Smooth muscle cell (in vitro differentiated cells): ENCODE data around the gene ABCC11. TPM values are rescaled to one million over a fixed set of nuclear protein-coding genes. Genes with fewer than 3 reads are reported as not detected.

Source experiments
- DNase-seq: peaks from one replicate; lab custom pipeline; 2025; ENCODE audit not compliant: unreplicated experiment; lab: John Stamatoyannopoulos, UW
- H2AFZ ChIP-seq: fragments of 200-600 bp; sonication (generic); 2 replicates; pipeline ENCODE4 v1.6.0; 2016; ENCODE audit warnings: antibody characterized with exemption, low read depth, mild to moderate bottlenecking
- H3F3A ChIP-seq: fragments of 200-600 bp; sonication (generic); 2 replicates; pipeline ENCODE4 v1.6.0; 2017; ENCODE audit warnings: antibody characterized with exemption, low read depth
- H3K27ac ChIP-seq: fragments of 200-600 bp; sonication (generic); 2 replicates; pipeline ENCODE4 v1.5.1; 2016; ENCODE audit warnings: low read depth, mild to moderate bottlenecking
- H3K27me3 ChIP-seq: fragments of 200-600 bp; sonication (generic); 2 replicates; pipeline ENCODE4 v1.6.1; 2016; ENCODE audit warnings: low read depth, mild to moderate bottlenecking
- H3K36me3 ChIP-seq: fragments of 200-600 bp; sonication (generic); 2 replicates; pipeline ENCODE4 v1.5.1; 2016; ENCODE audit warnings: low read depth
- H3K4me1 ChIP-seq: fragments of 200-600 bp; sonication (generic); 2 replicates; pipeline ENCODE4 v1.5.1; 2016; ENCODE audit warnings: low read depth
- H3K4me2 ChIP-seq: fragments of 200-600 bp; sonication (generic); 2 replicates; pipeline ENCODE4 v1.6.0; 2016; ENCODE audit warnings: mild to moderate bottlenecking
- H3K4me3 ChIP-seq: fragments of 200-600 bp; sonication (generic); 2 replicates; pipeline ENCODE4 v1.5.1; 2016; ENCODE audit warnings: mild to moderate bottlenecking
- H3K79me2 ChIP-seq: fragments of 200-600 bp; sonication (generic); 2 replicates; pipeline ENCODE4 v1.6.0; 2016; ENCODE audit warnings: low read depth, mild to moderate bottlenecking
- H3K9ac ChIP-seq: fragments of 200-600 bp; sonication (generic); 2 replicates; pipeline ENCODE4 v1.6.0; 2016; ENCODE audit warnings: low read depth
- H3K9me3 ChIP-seq: fragments of 200-600 bp; sonication (generic); replicated peaks from 2 replicates; pipeline ENCODE4 v1.5.1; 2016; ENCODE audit warnings: low read depth
- H4K20me1 ChIP-seq: fragments of 200-600 bp; sonication (generic); 2 replicates; pipeline ENCODE4 v1.6.0; 2016; ENCODE audit warnings: low read depth
- CTCF ChIP-seq: fragments of 200-600 bp; sonication (generic); IDR thresholded peaks from 2 replicates; pipeline ENCODE4 v1.5.1; 2017; ENCODE audit warnings: borderline replicate concordance, mild to moderate bottlenecking, antibody characterized with exemption; ENCODE audit not compliant: insufficient read depth, poor library complexity, severe bottlenecking
- WGBS: methylation state at CpG from one replicate; pipeline ENCODE4 v1.1.7; 2016; ENCODE audit warnings: low lambda C conversion rate; 5-methylcytosine and 5-hydroxymethylcytosine counted together
- polyA plus RNA-seq: library from polyadenylated mRNA; unstranded; fragments of >200 nt; fragmentation: Nextera tagmentation; extraction: Ambion mirVana; gene quantifications from 2 replicates; pipeline ENCODE4 v1.2.1, GENCODE V29; 2016
- total RNA-seq: library from RNA; depleted of rRNA; stranded (reverse); fragments of >200 nt; gene quantifications from 2 replicates; pipeline ENCODE4 v1.2.3, GENCODE V29; 2014

Gene ABCC11
- total and polyA plus RNA-seq, 2 experiments from 2014 or later = not detected

- no peaks in the 10 kb centered on the region for H3K36me3 ChIP-seq
- H3F3A ChIP-seq = peaks cover 13% of the 10 kb centered on the region
- no peaks in the 10 kb centered on the region for H3K9me3 ChIP-seq
- peak overlapping the region; percentile 67 for H3K9ac ChIP-seq
- peak overlapping the region; percentile 94 for H3K27ac ChIP-seq
- TF ChIP-seq CTCF = no peak
- no peak overlapping the region for H3K4me3 ChIP-seq
- DNase-seq = no peak
- no peaks in the 10 kb centered on the region for H3K27me3 ChIP-seq
- 14% methylated on average over 5 of the region's 5 CpGs for WGBS
- peak overlapping the region; percentile 9 for H2AFZ ChIP-seq
- peak overlapping the region; percentile 66 for H3K4me2 ChIP-seq
- H3K4me1 ChIP-seq = peaks cover 11% of the 10 kb centered on the region
- H4K20me1 ChIP-seq = no peaks in the 10 kb centered on the region
- no peaks in the 10 kb centered on the region for H3K79me2 ChIP-seq
Measured at GRCh38 chr16:48123104-48123788, 124.1 kb downstream of the ABCC11 start.

- H3F3A ChIP-seq = peaks cover 13% of the 10 kb centered on the region
- no peaks in the 10 kb centered on the region for H4K20me1 ChIP-seq
- H3K9me3 ChIP-seq = no peaks in the 10 kb centered on the region
- peaks cover 7% of the 10 kb centered on the region for H3K4me1 ChIP-seq
- no peaks in the 10 kb centered on the region for H3K36me3 ChIP-seq
- H3K9ac ChIP-seq = no peak overlapping the region
- no peak for DNase-seq
- no peaks in the 10 kb centered on the region for H3K27me3 ChIP-seq
- no peak overlapping the region for H3K4me2 ChIP-seq
- H3K27ac ChIP-seq = no peak overlapping the region
- no peak overlapping the region for H3K4me3 ChIP-seq
- TF ChIP-seq CTCF = no peak
- H2AFZ ChIP-seq = no peak overlapping the region
- H3K79me2 ChIP-seq = no peaks in the 10 kb centered on the region
- 97% methylated on average over 5 of the region's 5 CpGs for WGBS
Measured at GRCh38 chr16:48121276-48121675, 126.1 kb downstream of the ABCC11 start.

- no peaks in the 10 kb centered on the region for H3K36me3 ChIP-seq
- no peak overlapping the region for H3K4me2 ChIP-seq
- no peaks in the 10 kb centered on the region for H3K9me3 ChIP-seq
- DNase-seq = no peak
- no peak overlapping the region for H3K4me3 ChIP-seq
- H3K4me1 ChIP-seq = peaks cover 6% of the 10 kb centered on the region
- H3K27me3 ChIP-seq = no peaks in the 10 kb centered on the region
- no peak overlapping the region for H3K27ac ChIP-seq
- H3F3A ChIP-seq = peaks cover 12% of the 10 kb centered on the region
- H3K79me2 ChIP-seq = no peaks in the 10 kb centered on the region
- H3K9ac ChIP-seq = no peak overlapping the region
- no peaks in the 10 kb centered on the region for H4K20me1 ChIP-seq
- H2AFZ ChIP-seq = no peak overlapping the region
- no peak for TF ChIP-seq CTCF
- 95% methylated on average over 2 of the region's 2 CpGs for WGBS
Measured at GRCh38 chr16:48118841-48119240, 128.5 kb downstream of the ABCC11 start.
